ENCODE measurements around the gene DOK7.

- no peak for TF ChIP-seq CTCF (IDR thresholded peaks at IDR 0.05)
- no peak for TF ChIP-seq POLR2AphosphoS5 (IDR thresholded peaks at IDR 0.05)
- no peak for TF ChIP-seq EP300 (IDR thresholded peaks at IDR 0.05)
- no peak for TF ChIP-seq POLR2A (IDR thresholded peaks at IDR 0.05)
These were observed 29.9 kb downstream of the DOK7 start for GRCh38 chr4:3492741-3493719.

All from sigmoid colon (tissue), 4 donors.